Coronary artery (tissue), 2 donors: ENCODE data around the gene KRTCAP2.
A peak's percentile ranks its signal among the peaks of the same experiment; 100 is the strongest.

Experiments
- DNase-seq: peaks from one replicate; pipeline ENCODE4 v3.0.0-alpha.2; 2017; ENCODE audit warnings: low spot score
- H3K27ac ChIP-seq, 2 donors: fragments of 200-600 bp; sonication (generic); one replicate each; pipeline ENCODE4 v1.5.1; 2016 to 2019
- H3K4me3 ChIP-seq: fragments of 200-600 bp; sonication (generic); 2 replicates; pipeline ENCODE4 v1.5.1; 2016; ENCODE audit warnings: mild to moderate bottlenecking, moderate library complexity
- CTCF ChIP-seq: fragments of 200-600 bp; sonication (generic); IDR thresholded peaks from one replicate; pipeline ENCODE4 v1.5.1; 2019; ENCODE audit warnings: antibody characterized with exemption

The KRTCAP2 gene

GRCh38 chr1:155178441-155179111 lies 5.5 kb upstream of the KRTCAP2 start:
- peak; percentile 68 for DNase-seq
- TF ChIP-seq CTCF = no peak
- Histone ChIP-seq H3K4me3 (no peak overlapping the region), H3K27ac (peak overlapping the region in 1 of 2 donors; percentile 11)

- Histone ChIP-seq H3K4me3 (no peak overlapping the region), H3K27ac (no peak overlapping the region)
- TF ChIP-seq CTCF = no peak
- DNase-seq = peak; percentile 68
Observed at GRCh38 chr1:155177918-155178281, 4.8 kb upstream of the KRTCAP2 start.

- no peak overlapping the region for H3K4me3 ChIP-seq
- DNase-seq = peak; percentile 73
- TF ChIP-seq CTCF = no peak
- no peak overlapping the region for H3K27ac ChIP-seq
Observed at GRCh38 chr1:155177192-155177917, 4.3 kb upstream of the KRTCAP2 start.

- H3K27ac ChIP-seq = peak overlapping the region in 1 of 2 donors; percentile 15
- peak; percentile 81 for DNase-seq
- H3K4me3 ChIP-seq = no peak overlapping the region
- TF ChIP-seq CTCF = peak; percentile 92
Observed at GRCh38 chr1:155176544-155177071, 3.5 kb upstream of the KRTCAP2 start.

- no peak overlapping the region for H3K4me3 ChIP-seq
- DNase-seq = peak; percentile 79
- H3K27ac ChIP-seq = no peak overlapping the region
Observed at GRCh38 chr1:155175927-155176371, 2.8 kb upstream of the KRTCAP2 start.

GRCh38 chr1:155175281-155175926 lies 2.3 kb upstream of the KRTCAP2 start:
- Histone ChIP-seq H3K4me3 (no peak overlapping the region), H3K27ac (peak overlapping the region in 1 of 2 donors; percentile 95)
- TF ChIP-seq CTCF = no peak
- peak; percentile 75 for DNase-seq

More at GRCh38 chr1:155175927-155176371, 2.8 kb upstream of the KRTCAP2 start:
- TF ChIP-seq CTCF = no peak
